Myometrial cell (primary cell): ENCODE measurements around the gene COL4A4. TPM values are rescaled to one million over a fixed set of nuclear protein-coding genes. Genes with fewer than 3 reads are reported as not detected.

Source experiments
- total RNA-seq: library from RNA; depleted of rRNA; stranded (reverse); fragments of >200 nt; gene quantifications from 2 replicates; pipeline ENCODE4 v1.2.3, GENCODE V29; 2015

Gene COL4A4
- not detected in 2 replicates for total RNA-seq

DNA sequence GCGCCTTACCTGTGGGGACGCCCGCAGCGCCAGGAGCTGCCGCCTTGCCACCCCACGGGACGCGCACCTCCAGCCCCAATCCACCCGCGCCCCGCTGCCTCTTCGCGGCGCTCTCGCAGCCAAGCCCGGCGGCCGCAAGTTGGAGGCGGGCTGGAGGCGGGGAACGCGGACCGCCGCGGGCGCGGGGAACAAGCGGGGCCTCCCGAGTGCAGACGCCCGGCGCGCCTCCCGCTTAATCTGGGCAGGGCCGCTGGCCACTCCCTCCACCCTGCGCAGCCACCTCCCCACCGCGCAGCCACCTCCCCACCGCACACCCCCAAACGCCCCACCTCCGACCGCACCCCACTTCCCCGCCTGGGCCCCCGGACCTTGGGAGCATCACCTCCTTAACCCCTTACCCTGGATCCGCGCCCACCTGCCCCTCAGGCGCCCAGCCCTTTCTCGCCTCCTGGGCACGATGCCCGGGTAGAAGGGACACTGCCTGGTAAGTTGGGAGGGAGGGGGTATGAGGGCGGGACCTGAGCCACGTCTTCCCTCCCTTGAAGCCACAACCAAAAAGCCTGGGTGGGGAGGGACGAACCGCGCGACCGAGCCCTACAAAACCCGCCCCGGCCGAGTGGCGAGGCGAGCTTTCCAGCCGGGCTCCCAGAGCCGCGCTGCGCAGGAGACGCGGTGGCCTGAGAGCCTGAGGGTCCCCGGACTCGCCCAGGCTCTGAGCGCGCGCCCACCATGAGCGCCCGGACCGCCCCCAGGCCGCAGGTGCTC lies at the start of gene COL4A4, which contains the start of gene COL4A3:
Gene COL4A4, minus strand, starts transcription at position 208 of the 765 bp plus-strand sequence. CDS start 16,722 bp downstream, outside the sequence.
Gene COL4A3, plus strand, starts transcription at position 627 of the 765 bp plus-strand sequence. Its CDS starts 103 bp downstream, at position 730.

Other genes starting within 250 kb of the COL4A4 start
- not detected in 2 replicates for gene COL4A3, start 419 bp upstream of the COL4A4 start, total RNA-seq
- gene MFF, start 161.0 kb upstream of the COL4A4 start, total RNA-seq = 77.0 and 81.0 TPM in 2 replicates
- gene TM4SF20, start 215.1 kb upstream of the COL4A4 start, total RNA-seq = not detected in 2 replicates
- not detected in 2 replicates for gene SCYGR1, start 223.7 kb upstream of the COL4A4 start, total RNA-seq